Trophoblast cell (in vitro differentiated cells and primary cell): ENCODE results near the gene NOC2L.

Experiments
- DNase-seq, 2 donors: peaks; one replicate each; pipeline ENCODE4 v3.0.0-alpha.2; 2016
- H2AFZ ChIP-seq: 2 replicates; pipeline ENCODE4 v1.6.1; 2013; ENCODE audit warnings: low read length, moderate library complexity, mild to moderate bottlenecking; ENCODE audit not compliant: insufficient read depth, poor library complexity
- H2AK5ac ChIP-seq: 2 replicates; pipeline ENCODE4 v1.6.1; 2013; ENCODE audit warnings: mild to moderate bottlenecking, low read length
- H2BK120ac ChIP-seq: 2 replicates; pipeline ENCODE4 v1.6.1; 2013; ENCODE audit warnings: low read length, mild to moderate bottlenecking, moderate library complexity; ENCODE audit not compliant: insufficient read depth, poor library complexity
- H2BK12ac ChIP-seq: 2 replicates; pipeline ENCODE4 v1.6.1; 2013; ENCODE audit warnings: mild to moderate bottlenecking, low read length, moderate library complexity
- H2BK5ac ChIP-seq: 2 replicates; pipeline ENCODE4 v1.6.1; 2013; ENCODE audit warnings: low read length, low read depth, moderate library complexity, mild to moderate bottlenecking; ENCODE audit not compliant: poor library complexity
- H3K14ac ChIP-seq: 2 replicates; pipeline ENCODE4 v1.6.1; 2013; ENCODE audit warnings: mild to moderate bottlenecking, low read length
- H3K18ac ChIP-seq: 2 replicates; pipeline ENCODE4 v1.6.1; 2013; ENCODE audit warnings: mild to moderate bottlenecking, low read length
- H3K23ac ChIP-seq: 2 replicates; pipeline ENCODE4 v1.6.1; 2013; ENCODE audit warnings: low read length
- H3K27ac ChIP-seq: 2 replicates; pipeline ENCODE4 v1.5.1; 2013; ENCODE audit warnings: low read depth, mild to moderate bottlenecking, inconsistent platforms, low read length, moderate library complexity
- H3K27me3 ChIP-seq: 2 replicates; pipeline ENCODE4 v1.6.1; 2013; ENCODE audit warnings: inconsistent platforms, mild to moderate bottlenecking, low read length, moderate library complexity; ENCODE audit not compliant: insufficient read depth
- H3K36me3 ChIP-seq, 2 experiments: 1 replicate in 1 of 2; 2 replicates in 1 of 2; pipeline ENCODE4 v1.6.1; 2013; ENCODE audit warnings: low read length in 2 of 2, mild to moderate bottlenecking in 2 of 2, moderate library complexity in 1 of 2; ENCODE audit not compliant: insufficient read depth in 2 of 2, control insufficient read depth in 1 of 2
- H3K4ac ChIP-seq: 2 replicates; pipeline ENCODE4 v1.6.1; 2013; ENCODE audit warnings: low read depth, mild to moderate bottlenecking, low read length, moderate library complexity
- H3K4me1 ChIP-seq, 2 experiments: 1 replicate in 1 of 2; 2 replicates in 1 of 2; pipeline ENCODE4 v1.6.1; 2013; ENCODE audit warnings: low read length in 2 of 2, mild to moderate bottlenecking in 2 of 2, moderate library complexity in 1 of 2; ENCODE audit not compliant: insufficient read depth in 2 of 2, control insufficient read depth in 1 of 2
- H3K4me2 ChIP-seq: 2 replicates; pipeline ENCODE4 v1.6.1; 2013; ENCODE audit warnings: inconsistent platforms, mild to moderate bottlenecking, low read length, moderate library complexity
- H3K4me3 ChIP-seq: 2 replicates; pipeline ENCODE4 v1.5.1; 2013; ENCODE audit warnings: mild to moderate bottlenecking, low read depth, low read length, inconsistent platforms
- H3K79me1 ChIP-seq: one replicate; pipeline ENCODE4 v1.6.1; 2013; ENCODE audit warnings: low read length
- H3K79me2 ChIP-seq: 2 replicates; pipeline ENCODE4 v1.6.1; 2013; ENCODE audit warnings: low read length, mild to moderate bottlenecking; ENCODE audit not compliant: control insufficient read depth, insufficient read depth, poor library complexity
- H3K9ac ChIP-seq: 2 replicates; pipeline ENCODE4 v1.6.1; 2013; ENCODE audit warnings: mild to moderate bottlenecking, low read length
- H3K9me3 ChIP-seq: 2 replicates; pipeline ENCODE4 v1.6.1; 2013; ENCODE audit warnings: low read depth, mild to moderate bottlenecking, control low read depth, inconsistent platforms, low read length; ENCODE audit not compliant: insufficient read depth
- H4K12ac ChIP-seq: 2 replicates; pipeline ENCODE4 v1.6.1; 2013; ENCODE audit warnings: low read depth, mild to moderate bottlenecking, low read length, moderate library complexity
- H4K8ac ChIP-seq: 2 replicates; pipeline ENCODE4 v1.6.1; 2013; ENCODE audit warnings: low read depth, mild to moderate bottlenecking, low read length, moderate library complexity
- H4K91ac ChIP-seq: one replicate; pipeline ENCODE4 v1.6.1; 2013; ENCODE audit warnings: low read depth, mild to moderate bottlenecking, low read length, moderate library complexity
- WGBS: extraction: QIAGEN DNeasy Blood & Tissue Kit; methylation state at CpG from one replicate; pipeline ENCODE4 v1.1.7; 2013; ENCODE audit warnings: missing lambda C conversion rate; ENCODE audit not compliant: insufficient read length, insufficient coverage; ENCODE audit errors: extremely low coverage; 5-methylcytosine and 5-hydroxymethylcytosine counted together

Gene NOC2L

DNA sequence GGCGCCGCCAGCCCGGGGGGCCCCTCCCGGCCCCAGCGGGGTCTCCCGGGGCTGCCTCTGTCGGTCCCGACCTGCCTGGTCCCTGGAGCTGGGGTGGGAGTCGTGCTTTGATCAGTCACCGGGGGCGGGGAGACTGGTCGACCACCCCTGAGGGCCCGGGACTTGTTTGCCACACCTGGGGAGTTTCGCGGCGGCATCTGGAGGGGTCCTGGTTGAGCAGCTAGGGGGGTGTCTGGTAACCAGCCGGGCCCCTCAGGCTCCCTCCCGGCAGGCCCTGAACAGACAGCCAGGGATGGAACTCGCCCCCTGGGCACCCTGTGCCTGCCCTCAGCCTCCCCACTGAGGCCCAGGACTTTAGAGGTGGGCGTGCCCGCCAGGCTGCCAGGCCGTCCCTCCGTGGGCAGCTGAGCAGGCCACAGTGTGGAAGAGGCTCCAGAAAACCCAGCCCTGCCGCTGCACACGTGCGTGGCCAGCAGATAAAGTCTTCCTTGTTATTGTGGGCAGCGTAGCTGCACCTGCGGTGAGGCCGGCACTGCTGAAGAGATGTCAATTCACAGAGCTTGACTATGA lies 48.7 kb downstream of the NOC2L start:
- no peaks in the 10 kb centered on the region for H3K79me1 ChIP-seq
- H3K18ac ChIP-seq, result no peak overlapping the region
- no peak overlapping the region for H4K91ac ChIP-seq
- no CpG with 5 or more reads among the region's 29 CpGs for WGBS
- H4K8ac ChIP-seq, result no peak overlapping the region
- H3K27ac ChIP-seq, result no peak overlapping the region
- no peak overlapping the region for H2BK12ac ChIP-seq
- no peak overlapping the region for H3K4ac ChIP-seq
- no peak for DNase-seq
- H3K79me2 ChIP-seq, result no peaks in the 10 kb centered on the region
- no peak overlapping the region for H3K23ac ChIP-seq
- peaks cover 1% of the 10 kb centered on the region in 2 experiments for H3K4me1 ChIP-seq
- no peak overlapping the region for H2BK5ac ChIP-seq
- H3K9me3 ChIP-seq, result peaks cover 4% of the 10 kb centered on the region
- no peak overlapping the region for H3K4me2 ChIP-seq
- no peak overlapping the region for H2AFZ ChIP-seq
- H3K9ac ChIP-seq, result no peak overlapping the region
- H3K27me3 ChIP-seq, result no peaks in the 10 kb centered on the region
- no peak overlapping the region for H3K4me3 ChIP-seq
- H3K36me3 ChIP-seq, result no peaks in the 10 kb centered on the region
- H3K14ac ChIP-seq, result no peak overlapping the region
- no peak overlapping the region for H4K12ac ChIP-seq
- no peak overlapping the region for H2AK5ac ChIP-seq
- no peak overlapping the region for H2BK120ac ChIP-seq

DNA sequence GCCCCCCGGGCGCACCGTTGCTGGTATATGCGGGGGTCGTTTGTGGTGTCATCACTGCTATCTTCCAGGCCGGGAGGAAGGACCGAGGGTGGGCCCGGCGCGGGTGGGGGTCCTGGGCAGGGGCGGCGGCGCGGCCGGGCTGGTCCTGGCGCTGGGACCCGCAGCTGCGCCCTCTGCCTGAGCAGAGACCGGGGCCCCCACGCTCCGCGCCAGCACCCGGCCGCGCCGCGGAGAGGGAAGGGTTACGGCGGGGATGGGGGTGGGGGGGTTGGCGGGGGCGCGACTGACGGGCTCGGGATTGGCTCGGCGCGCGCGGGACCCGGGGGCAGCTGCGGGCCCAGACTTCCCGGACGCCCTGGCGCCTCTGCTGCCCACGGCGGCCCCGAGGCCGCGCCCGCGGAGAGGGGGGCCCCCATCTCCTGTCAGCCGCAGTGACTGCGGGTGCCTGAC lies 49.2 kb downstream of the NOC2L start:
- no peak overlapping the region for H2BK5ac ChIP-seq
- H4K8ac ChIP-seq, result no peak overlapping the region
- no CpG with 5 or more reads among the region's 53 CpGs for WGBS

DNA sequence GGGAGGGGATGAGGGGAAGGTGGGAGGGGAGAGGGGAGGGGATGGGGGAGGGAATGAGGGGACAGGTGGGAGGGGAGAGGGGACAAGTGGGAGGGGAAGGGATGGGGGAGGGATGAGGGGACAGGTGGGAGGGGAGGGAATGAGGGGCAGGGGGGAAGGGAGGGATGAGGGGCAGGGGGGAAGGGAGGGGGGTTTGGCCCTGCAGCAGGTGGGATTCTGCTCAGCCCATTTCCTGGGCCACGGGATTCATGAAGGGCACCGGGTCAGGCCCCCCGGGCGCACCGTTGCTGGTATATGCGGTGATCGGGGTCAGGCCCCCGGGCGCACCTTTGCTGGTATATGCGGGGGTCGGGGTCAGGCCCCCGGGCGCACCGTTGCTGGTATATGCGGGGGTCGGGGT lies 50.4 kb downstream of the NOC2L start:
- no peak overlapping the region for H4K91ac ChIP-seq
- peaks cover 4% of the 10 kb centered on the region for H3K9me3 ChIP-seq
- no peak overlapping the region for H3K14ac ChIP-seq
- no peak overlapping the region for H3K18ac ChIP-seq
- no CpG with 5 or more reads among the region's 16 CpGs for WGBS
- no peak for DNase-seq
- H3K79me1 ChIP-seq, result peaks cover 4% of the 10 kb centered on the region
- no peak overlapping the region for H2BK5ac ChIP-seq
- no peak overlapping the region for H4K12ac ChIP-seq
- no peak overlapping the region for H3K4me3 ChIP-seq
- no peak overlapping the region for H2BK120ac ChIP-seq
- H3K36me3 ChIP-seq, result no peaks in the 10 kb centered on the region
- peaks cover 2 to 6% of the 10 kb centered on the region in 2 experiments for H3K4me1 ChIP-seq
- no peak overlapping the region for H3K4me2 ChIP-seq
- no peak overlapping the region for H3K9ac ChIP-seq
- peaks cover 2% of the 10 kb centered on the region for H3K79me2 ChIP-seq
- H3K23ac ChIP-seq, result no peak overlapping the region
- H2AK5ac ChIP-seq, result no peak overlapping the region
- H2BK12ac ChIP-seq, result no peak overlapping the region
- H3K4ac ChIP-seq, result no peak overlapping the region
- H3K27ac ChIP-seq, result no peak overlapping the region
- H2AFZ ChIP-seq, result no peak overlapping the region
- no peaks in the 10 kb centered on the region for H3K27me3 ChIP-seq
- no peak overlapping the region for H4K8ac ChIP-seq

More for the DNA sequence above, 49.2 kb downstream of the NOC2L start:
- Histone ChIP-seq H4K91ac (no peak overlapping the region), H3K9me3 (peaks cover 4% of the 10 kb centered on the region), H3K4me2 (no peak overlapping the region), H3K18ac (no peak overlapping the region), H3K4me1 (peaks cover 2 to 6% of the 10 kb centered on the region in 2 experiments), H3K27me3 (no peaks in the 10 kb centered on the region), H3K23ac (no peak overlapping the region), H3K14ac (no peak overlapping the region), H2BK120ac (no peak overlapping the region), H3K36me3 (no peaks in the 10 kb centered on the region), H3K79me1 (peaks cover 3% of the 10 kb centered on the region), H2AFZ (no peak overlapping the region), H2AK5ac (no peak overlapping the region), H3K79me2 (no peaks in the 10 kb centered on the region), H3K4me3 (no peak overlapping the region), H2BK12ac (no peak overlapping the region), H3K9ac (no peak overlapping the region), H3K4ac (no peak overlapping the region), H3K27ac (no peak overlapping the region), H4K12ac (no peak overlapping the region)
- DNase-seq, result no peak

DNA sequence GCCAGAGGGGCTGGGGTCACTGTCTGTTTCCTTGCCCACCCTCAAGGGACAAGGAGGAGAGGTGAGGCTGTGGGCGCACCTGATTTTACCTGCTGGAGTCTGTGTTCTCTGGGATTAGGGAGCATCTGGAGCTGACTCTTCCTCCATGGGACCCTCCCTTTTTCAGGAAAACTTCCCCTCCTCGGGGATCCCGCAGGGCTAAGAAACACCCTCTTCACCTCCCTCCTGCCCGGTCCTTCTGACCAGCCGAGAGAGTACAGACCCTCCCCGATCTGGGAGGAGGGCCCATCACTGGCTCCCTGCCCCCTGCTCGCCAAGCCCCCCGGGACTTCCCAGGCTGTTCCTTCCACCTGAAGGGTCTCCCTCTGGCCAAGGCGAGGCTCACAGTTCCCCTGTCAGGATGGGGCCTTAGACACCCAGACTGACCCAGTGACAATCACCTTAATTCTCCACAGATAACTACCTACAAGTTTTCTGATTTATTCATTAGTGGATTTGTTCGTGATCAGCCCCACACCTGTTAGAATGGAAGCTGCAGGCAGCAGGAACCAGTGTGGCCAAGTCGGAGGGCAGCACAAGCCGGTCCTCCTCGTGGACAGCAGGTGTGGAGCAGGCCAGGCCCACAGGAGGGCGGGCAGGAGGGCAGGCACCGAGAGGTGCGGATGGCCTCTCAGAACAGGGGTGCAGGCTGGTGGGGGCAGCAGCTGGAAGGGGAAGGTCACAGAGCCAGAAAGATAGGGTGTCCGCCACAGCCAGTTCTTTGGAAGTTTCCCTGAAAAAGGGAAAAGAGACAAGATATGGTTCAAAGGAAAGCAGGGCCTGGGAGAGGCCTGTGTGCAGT lies 51.2 kb downstream of the NOC2L start:
- no peak overlapping the region for H3K27ac ChIP-seq
- no peak overlapping the region for H4K8ac ChIP-seq
- H3K18ac ChIP-seq, result no peak overlapping the region
- no peak overlapping the region for H2AFZ ChIP-seq
- H2BK120ac ChIP-seq, result no peak overlapping the region
- DNase-seq, result no peak
- no peak overlapping the region for H3K4ac ChIP-seq
- H2BK12ac ChIP-seq, result no peak overlapping the region
- H3K27me3 ChIP-seq, result no peaks in the 10 kb centered on the region
- peaks cover 4% of the 10 kb centered on the region for H3K79me1 ChIP-seq
- no peak overlapping the region for H2AK5ac ChIP-seq
- no peak overlapping the region for H4K91ac ChIP-seq
- no peak overlapping the region for H3K4me2 ChIP-seq
- peak overlapping the region; percentile 8 for H3K4me3 ChIP-seq
- no peak overlapping the region for H2BK5ac ChIP-seq
- peaks cover 4% of the 10 kb centered on the region for H3K9me3 ChIP-seq
- no peak overlapping the region for H3K9ac ChIP-seq
- no CpG with 5 or more reads among the region's 17 CpGs for WGBS
- H3K79me2 ChIP-seq, result peaks cover 2% of the 10 kb centered on the region
- H3K23ac ChIP-seq, result no peak overlapping the region
- H3K36me3 ChIP-seq, result no peaks in the 10 kb centered on the region
- H4K12ac ChIP-seq, result no peak overlapping the region
- peaks cover 2 to 6% of the 10 kb centered on the region in 2 experiments for H3K4me1 ChIP-seq
- H3K14ac ChIP-seq, result no peak overlapping the region
